ENCODE data around the gene SOS2.
A peak's percentile ranks its signal among the peaks of the same experiment; 100 is the strongest.
"Not testable (repeated sequence)": the region's sequence is repeated elsewhere in the genome, so short reads cannot be mapped to it uniquely, and the experiment has no call there.

Gene SOS2

DNA sequence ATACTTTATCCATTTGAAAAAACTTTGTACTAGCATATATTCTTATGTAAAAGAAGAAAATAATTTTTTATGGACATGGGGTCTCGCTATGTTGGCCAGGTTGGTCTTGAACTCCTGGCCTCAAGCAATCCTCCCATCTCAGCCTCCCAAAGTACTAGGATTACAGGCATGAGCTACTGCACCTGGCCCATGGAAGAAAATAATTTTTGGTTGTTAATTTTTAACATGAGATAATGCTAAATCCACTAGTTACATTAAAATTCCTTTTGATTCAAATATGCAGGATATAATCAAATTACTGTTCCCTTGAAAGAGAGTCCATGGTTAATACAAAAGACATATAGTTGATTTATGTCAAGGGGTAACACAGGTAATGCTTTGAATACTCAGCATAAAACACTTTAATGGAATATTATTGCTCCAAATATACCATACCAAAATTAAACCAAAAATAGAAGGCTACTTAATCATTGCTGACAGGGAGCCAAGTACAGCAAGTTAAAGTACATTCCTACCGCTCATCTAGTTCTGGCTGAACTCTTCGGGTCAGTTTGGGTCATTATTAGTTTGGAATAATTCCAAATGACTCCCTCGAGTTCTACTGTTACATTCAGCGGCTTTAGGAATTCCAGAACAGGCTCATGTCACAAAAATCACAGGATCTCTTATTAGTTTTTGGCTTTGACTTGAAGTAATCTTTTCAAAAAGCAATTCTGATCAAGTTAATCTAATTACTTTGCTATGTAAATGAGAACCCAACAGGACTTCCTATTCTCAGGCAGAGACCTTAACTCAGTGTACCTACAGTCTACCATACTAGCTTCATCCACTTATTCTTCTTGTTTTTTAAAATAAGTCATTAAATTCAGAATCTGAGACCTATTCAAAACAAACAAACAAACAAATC lies 6.1 kb downstream of the SOS2 start:
- peak; percentile 18 for DNase-seq

DNA sequence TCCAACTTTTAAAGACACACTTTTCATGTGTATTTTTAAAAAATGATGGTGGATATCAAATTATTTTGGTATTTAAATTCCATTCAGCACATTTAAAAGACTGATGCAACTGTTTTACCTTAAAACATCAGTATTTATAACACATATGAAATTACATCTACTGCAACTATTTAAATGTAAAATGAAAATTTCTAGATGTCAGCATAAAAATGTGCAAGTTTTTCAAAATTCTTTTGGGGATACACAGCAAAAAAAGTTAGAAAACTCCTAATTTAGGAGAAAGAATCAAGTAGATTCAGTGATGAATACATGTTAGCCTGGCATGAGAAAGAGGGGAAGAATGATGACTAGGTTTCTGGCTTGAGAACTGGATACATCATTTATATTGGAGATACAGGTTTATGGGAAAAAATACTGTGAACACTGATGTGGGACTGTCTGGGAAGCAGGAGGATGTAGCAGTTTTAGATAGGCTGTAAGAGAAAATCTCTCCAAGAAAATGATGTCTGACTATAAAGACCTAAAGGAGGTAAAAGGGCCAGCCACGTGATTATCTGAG lies 9.2 kb downstream of the SOS2 start:
- no peak for DNase-seq

DNA sequence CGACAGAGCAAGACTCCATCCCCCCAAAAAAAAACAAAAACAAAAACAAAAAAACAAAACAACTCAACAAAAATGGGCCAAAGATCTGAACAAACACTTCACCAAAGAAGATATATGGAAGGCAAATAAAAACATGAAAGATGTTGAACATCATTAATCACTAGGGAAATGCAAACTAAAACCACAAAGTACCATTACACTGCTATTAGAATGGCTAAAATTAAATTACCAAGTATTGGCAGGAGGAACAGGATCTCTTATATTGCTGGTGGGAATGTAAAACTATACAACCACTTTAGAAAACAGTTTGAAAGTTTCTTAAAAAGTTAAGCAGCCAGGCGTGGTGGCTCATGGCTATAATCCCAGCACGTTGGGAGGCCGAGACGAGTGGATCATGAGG lies 12.9 kb downstream of the SOS2 start:
- no peak for DNase-seq

DNA sequence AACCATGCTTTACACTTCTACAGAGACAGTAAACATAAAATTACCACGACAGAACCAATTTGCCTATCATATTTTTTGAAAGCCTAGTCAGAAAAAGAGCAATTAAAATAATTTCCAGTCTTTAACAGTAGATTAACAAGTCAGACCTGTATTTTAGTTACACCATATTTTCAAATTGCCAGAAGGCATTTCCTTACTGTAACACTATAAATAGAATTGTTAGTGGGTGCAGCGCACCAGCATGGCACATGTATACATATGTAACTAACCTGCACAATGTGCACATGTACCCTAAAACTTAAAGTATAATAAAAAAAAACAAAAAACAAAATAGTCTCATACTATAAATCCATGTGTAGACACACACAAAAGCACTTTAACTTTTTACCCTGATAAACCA lies 16.0 kb downstream of the SOS2 start:
- no peak for DNase-seq

DNA sequence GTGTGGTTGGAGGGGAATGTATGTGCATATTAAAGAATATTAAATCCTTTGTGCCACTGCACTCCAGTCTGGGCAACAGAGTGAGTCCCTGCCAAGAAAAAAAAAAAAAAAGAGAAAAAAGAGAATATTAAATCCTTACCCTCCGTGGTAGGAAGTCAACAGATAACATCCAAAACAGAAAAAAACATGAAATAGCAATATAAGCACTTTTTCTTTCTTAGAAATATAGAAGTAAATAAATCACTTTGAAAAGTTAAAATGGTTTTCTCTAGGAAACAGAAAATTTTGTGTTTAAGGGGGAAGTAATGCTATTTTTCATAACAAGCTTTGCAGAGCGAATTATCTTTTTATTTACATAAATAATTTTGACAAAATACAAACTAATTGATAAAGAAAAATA lies 17.6 kb downstream of the SOS2 start:
- DNase-seq: no peak

DNA sequence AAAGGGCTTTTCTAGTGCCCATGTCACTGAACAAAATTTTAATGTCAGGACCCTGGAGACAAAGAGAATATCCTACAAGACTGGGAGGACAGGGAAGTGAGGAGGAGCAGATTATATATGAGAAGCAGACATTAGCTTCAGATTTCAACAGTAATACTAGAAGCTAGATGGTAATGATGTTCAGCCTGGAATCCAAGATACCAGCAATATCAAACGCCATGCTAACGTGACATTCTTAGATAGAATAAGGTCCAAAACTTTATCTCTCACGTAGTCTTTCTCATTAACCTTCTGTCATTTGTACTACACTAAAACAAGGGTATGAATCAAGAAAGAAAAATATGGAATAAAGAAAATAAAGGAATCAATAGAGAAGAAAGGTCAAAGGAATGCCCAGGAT lies 18.7 kb downstream of the SOS2 start:
- no peak for DNase-seq

DNA sequence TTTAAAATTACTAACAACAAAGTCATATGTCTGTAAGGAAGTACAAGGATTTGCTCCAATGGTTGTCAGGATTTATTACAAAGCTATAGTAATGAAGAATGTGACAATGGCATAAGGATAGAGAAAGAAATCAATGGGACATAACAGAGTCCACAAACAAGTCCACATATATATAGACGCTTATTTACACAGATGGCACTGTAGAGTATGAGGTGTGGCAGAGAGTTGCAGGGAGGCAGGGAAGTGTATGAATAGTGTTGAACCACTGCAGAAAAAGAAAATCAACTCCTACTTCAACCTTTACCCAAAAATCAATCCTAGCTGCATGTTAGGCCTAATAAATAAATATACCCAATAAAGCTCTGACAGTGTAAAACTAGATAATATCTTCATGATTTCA lies 21.3 kb downstream of the SOS2 start:
- no peak for DNase-seq

DNA sequence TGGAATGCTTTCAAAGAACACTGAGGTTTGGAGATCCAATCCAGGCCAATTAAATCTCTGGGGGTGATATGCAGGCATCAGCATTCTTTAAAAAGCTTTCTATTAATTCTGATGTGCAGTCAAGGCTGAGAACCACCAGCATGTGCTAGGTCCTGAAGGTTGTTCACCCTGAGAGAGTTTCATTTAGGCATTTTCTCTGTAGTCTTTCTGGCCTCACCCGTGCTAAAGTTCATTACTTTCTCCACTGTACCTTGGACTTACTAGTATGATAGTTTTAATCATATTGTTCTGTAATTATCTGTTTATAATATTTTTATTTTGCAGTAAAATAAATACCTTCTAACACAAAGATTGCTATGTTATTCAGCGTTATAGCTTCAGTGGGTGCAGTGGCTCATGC lies 32.9 kb downstream of the SOS2 start:
- DNase-seq: no peak

DNA sequence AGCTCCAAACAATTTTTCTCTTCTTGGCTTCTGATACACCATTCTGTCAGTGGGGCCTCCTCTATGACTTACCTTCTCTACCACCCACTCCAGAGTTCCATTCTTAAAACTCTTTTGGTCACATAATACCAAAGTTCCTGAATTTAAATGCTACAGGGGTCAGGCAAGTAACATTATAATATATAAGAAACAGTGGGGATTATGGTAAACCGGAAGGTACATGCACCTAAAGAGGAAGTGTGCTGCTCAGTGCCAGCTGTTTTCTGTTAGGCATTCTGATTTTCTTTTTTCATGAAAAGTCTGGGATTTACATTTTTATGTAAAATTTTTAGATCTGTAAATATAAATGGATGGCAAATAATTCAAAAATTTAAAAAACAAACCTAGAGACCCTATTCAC lies 39.9 kb downstream of the SOS2 start:
- DNase-seq: no peak

DNA sequence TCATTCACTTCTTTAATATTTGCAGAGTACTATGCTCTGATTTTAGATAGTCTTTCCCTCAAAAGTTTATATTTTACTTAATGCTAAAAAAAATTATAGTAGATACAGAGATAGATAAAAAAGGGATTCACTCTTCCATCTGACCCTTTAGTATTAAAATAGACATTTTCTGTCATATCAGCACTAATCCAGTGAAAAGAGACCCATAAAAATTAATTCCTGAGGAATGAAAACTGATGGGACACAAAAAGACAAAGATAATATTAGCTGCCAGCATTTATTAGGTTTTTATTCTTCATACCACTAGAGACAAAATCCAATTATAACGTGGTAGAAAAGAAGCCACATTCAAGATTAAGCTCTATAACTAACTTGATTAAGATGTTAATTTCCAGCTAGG lies 45.3 kb downstream of the SOS2 start:
- no peak for DNase-seq

DNA sequence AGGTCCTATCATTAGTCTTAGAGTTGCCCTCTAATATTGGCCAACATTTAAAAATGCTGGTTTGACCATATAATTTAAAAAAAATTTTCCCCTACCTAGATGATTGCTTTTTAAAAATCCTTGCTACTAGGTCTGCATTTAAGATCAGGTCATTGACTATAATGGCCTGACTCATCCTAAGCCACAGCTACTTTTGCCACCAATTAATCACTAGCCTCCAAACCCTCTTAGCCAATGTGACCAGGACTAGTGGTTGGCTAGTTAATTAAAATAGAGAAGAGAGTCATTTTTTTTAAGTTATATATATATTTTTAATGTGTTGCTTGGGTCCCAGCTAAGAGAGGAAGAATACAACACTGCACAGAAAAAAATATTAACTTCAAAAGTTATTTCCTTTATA lies 57.5 kb downstream of the SOS2 start:
- DNase-seq: no peak

DNA sequence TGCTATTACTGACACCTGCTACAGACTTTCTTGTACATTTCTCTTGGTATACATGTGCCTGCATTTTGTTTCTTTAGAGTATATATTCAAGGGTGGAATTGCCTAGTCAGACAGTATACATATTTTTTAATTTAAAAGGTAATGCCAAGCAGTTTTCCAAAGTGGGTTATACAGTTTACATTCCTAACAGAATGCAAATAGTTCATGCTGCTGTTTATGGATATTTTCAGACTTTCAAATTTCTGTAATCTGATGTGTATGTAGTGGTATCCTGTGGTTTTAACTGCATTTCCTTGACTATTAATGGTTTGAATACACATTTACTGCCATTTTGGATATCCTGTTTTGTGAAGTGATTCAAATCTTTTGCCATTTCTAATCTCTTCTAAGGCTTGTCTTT lies 59.5 kb downstream of the SOS2 start:
- DNase-seq: no peak

DNA sequence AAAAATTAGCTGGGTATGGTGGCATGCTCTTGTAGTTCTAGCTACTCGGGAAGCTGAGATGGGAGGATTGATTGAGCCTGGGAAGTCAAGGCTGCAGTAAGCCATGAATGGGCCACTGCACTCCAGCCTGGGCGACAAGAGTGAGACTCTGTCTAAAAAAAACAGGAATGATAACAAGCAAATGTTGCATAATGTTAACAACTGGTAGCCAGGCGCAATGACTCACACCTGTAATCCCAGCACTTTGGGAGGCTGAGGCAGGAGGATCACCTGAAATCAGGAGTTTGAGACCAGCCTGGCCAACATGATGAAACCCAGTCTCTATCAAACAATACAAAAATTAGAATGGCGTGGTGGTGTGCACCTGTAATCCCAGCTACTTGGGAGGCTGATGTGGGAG lies 64.0 kb downstream of the SOS2 start:
- not testable (repeated sequence) for DNase-seq

DNA sequence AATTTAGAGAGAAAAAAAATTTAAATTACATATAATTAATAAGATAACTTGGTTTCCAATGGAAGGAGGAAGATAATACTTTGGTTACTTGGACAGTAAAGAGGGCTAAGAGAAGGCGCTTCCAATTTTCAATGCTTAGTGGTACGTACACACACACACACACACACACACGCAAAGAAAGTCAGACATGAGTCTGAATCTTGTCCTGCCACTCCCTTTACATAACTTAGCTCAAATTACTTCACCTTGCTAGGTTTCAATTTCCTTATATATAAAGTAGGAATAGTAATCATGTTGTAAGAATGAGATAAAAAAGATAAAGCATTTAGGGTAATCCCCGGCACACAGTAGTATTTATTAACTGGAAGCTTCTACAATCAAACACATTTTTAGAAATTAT lies 75.3 kb downstream of the SOS2 start:
- no peak for DNase-seq

DNA sequence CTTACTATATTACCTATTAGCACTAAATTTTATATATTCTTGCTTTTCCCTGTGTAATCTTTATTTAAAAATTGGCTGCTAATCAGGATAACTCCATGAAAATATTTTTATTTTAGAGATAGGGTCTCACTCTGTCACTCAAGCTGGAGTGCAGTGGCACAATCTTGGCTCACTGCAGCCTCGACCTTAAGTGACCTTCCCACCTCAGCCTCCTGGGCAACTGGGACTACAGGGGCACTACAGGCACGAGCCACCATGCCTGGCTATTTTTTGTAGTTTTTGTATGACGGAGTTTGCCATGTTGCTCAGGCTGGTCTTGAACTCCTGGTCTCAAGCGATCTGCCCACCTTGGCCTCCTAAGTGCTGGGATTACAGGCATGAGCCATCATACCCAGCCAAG lies 82.6 kb downstream of the SOS2 start:
- no peak for DNase-seq

DNA sequence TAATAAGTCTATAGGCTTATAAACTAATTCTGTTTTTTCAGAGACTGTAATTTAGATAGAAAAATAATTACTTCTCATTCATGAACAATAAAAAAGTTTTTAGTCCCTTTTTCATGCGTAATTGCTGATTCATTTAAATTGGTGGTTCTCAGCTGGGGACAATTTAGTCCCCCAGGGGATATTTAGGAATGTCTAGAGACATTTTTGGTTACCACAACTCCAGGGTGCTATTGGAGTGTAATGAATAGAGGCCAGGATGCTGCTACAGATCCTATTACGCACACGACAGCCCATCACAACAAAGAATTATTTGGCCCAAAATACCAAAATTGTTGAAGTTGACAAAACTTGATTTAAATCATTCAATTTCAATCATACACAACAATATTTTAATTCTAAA lies 92.2 kb downstream of the SOS2 start:
- DNase-seq: no peak

DNA sequence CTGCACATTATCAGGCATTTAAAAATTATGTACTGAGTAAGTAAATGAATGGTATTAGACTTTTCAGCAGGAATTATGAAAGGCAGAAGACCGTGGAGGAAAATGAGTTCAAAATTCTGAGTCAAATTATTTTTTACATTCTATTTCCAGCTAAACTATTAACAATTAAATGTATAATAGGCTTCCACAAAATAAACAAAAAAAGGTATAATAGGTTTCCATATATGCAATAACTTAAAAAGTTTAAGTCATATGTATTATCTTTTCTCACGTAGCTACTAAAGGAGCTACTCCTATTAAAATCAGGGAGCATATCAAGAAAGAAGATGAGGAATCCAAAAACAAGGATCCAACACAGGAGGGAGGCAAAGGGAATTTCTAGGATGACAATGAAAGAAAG lies 103.6 kb downstream of the SOS2 start:
- no peak for DNase-seq

DNA sequence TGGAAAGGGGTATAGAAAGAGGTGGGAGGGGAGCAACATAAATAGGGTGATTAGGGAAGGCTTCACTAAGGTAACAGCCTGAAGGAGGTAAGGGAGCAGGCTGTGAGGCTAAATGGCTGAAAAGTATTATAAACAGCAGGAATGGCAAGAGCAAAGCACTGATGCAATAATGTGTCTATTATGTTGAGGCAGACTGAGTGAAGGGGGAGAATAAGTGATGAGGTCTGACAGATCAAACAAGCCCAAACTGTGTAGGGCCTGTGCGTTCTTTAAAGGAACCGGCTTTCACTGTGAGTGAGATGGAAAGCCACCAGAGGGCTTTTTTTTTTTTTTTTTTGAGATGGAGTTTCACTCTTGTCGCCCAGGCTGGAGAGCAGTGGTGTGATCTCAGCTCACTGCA lies 108.3 kb downstream of the SOS2 start:
- no peak for DNase-seq

DNA sequence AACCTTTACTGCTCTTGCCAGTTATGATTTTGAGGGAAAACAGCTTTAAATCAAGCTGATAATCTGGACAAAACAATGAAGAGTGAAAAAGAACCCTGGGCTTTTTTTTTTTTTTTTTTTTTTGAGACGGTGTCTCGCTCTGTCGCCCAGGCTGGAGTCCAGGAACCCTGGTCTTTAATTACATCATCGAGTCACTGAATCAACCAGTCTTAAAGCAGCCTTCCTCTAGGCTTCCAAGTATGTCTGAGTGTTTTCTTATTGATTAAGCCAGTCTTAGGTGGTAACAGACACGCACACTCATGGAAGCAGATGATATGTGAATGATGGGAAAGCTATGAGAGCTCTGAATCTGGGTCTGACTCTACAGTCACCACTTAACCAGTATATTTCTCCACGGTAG lies 109.1 kb downstream of the SOS2 start:
- DNase-seq: no peak

DNA sequence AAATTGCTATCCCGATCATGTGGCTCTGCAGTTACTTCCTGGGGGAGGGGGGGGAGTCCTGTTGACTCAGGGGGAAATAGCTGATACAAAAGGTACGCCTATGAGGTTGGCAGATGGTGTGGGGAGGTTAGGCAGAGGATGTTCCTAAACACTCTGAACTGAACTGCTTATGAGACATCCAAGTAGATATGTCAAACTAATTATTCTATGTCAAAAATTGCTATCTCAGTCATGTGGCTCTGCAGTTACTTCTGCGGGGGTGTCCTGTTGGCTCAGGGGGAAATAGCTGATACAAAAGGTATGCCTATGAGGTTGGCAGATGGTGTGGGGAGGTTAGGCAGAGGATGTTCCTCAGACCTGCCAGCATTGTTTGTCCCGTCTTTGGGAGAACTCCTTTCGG lies 109.9 kb downstream of the SOS2 start:
- DNase-seq: no peak

DNA sequence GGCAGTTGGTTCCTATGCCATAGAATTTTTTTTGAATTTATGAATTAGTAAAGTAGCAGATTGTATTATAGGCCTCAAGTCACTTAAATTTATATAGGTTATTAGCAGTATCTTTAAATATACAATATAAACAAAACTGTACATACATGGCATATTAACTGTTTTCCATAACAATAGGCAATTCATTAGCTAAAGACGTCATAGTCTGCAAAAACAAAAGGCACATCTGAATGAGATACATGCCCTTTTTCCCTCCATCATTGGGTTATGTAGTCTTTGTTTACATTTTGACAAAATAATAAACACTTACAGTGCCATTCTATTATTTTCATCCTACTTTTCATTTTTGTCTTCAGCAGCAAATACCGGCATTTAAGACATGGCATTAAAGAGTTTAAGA lies 113.9 kb downstream of the SOS2 start:
- DNase-seq: no peak

DNA sequence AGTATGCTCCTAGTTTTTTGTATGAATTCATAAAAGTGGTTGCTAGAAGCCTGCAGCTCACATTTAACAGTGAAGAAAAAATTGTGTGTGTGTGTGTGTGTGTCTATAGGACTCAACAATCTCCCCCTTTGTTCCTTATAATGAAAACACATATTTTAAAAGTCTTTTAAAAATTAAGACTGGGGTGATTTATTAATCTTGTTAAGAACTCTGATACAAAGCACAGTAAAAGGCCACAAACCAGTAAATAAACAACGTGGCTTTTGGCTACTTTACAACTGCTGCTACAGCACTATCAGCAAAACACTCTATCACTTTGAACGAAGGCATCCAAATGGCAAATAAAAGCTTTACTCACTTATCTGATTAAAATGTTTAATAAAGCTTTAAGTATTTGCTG lies 114.4 kb downstream of the SOS2 start:
- DNase-seq: no peak

DNA sequence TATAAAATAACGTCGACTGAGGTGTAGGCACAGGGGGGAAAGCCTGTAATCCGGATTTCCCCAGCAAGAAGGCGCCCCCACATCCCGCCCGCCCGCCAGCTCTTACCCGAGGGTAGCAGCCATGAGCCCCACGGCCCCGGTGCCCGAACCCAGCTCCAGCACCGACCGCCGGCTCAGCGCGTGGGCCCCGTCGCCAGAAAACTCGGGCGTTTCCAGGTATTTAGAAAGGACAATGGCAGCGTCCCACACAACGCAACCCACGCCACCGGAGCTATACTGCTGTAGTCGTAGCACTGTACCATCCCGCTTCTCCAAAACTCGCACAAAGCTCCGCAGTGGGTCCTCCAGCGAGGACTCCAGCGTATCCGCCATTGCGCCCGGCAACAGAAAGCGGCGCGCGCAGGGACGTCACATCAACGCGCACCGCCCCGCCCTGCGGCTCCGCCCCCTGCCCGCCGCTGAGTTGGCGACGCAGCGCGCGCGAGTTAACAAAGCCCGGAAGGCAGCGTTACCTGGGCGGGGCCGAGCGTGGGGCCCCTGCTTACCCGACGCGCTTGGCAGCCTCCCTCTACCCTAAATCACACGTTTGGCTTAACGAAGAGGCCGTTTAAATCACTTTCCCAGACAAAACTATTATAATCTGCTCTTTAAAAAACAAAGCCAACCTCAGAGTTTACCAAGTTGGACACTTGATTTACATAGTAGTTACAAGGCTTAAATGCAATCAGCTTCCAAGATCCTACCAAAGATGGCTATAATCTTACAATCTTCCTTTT lies 115.0 kb downstream of the SOS2 start, which contains the start of gene VCPKMT:
Gene VCPKMT (minus strand): TSS at position 392 of the 776 bp plus-strand sequence. CDS start 20 bp downstream, at position 372.
- DNase-seq: peak; percentile 83
